Measurements from ENCODE around the gene ZDHHC11B. TPM values are rescaled to one million over a fixed set of nuclear protein-coding genes. Genes with fewer than 3 reads are reported as not detected.
"Not testable (repeated sequence)": the region's sequence is repeated elsewhere in the genome, so short reads cannot be mapped to it uniquely, and the experiment has no call there.

Gene ZDHHC11B
- total RNA-seq, 1 experiment from 2014 or later = 3.8 TPM

GRCh38 chr5:746258-746761, 38.2 kb downstream of the ZDHHC11B start:
- intact Hi-C loops (cut with micrococcal nuclease) = no loop called here
- Histone ChIP-seq H3K9me2 (ENCODE audit: insufficient read depth) (no peaks in the 10 kb centered on the region), H3K9me3 (ENCODE audit: control insufficient read depth in 1 of 2, insufficient read depth in 1 of 2, low read depth in 1 of 2, low read length in 2 of 2) (no peaks in the 10 kb centered on the region), H3K4me2 (ENCODE audit: low read length) (no peak overlapping the region), H2AFZ (ENCODE audit: low read depth, low read length, poor library complexity, severe bottlenecking) (no peak overlapping the region), H3K79me2 (ENCODE audit: insufficient read depth, low read length) (no peaks in the 10 kb centered on the region), H3K36me3 (ENCODE audit: control insufficient read depth in 1 of 2, insufficient read depth in 2 of 2, low read length in 2 of 2) (no peaks in the 10 kb centered on the region), H3K4me3 (replicated peaks in 1 of 2; ENCODE audit: low read depth in 1 of 2, low read length in 2 of 2) (no peak overlapping the region), H3K9ac (ENCODE audit: low read length) (no peak overlapping the region), H3K27me3 (ENCODE audit: insufficient read depth, low read length) (no peaks in the 10 kb centered on the region), H4K20me1 (ENCODE audit: insufficient read depth) (no peaks in the 10 kb centered on the region), H3K27ac (ENCODE audit: low read depth, low read length) (no peak overlapping the region), H3K4me1 (ENCODE audit: control insufficient read depth in 1 of 2, insufficient read depth in 2 of 2, low read length in 2 of 2) (no peaks in the 10 kb centered on the region)
- RAD21 ChIA-PET (ENCODE audit: low non-redundant PET in 1 of 2, low total read pairs in 2 of 2, uncharacterized antibody in 2 of 2, unreplicated experiment in 2 of 2) = no interaction called here
- POLR2A ChIA-PET = no interaction called here
- ATAC-seq (no peak), DNase-seq (ENCODE audit: low read depth, low spot score) (no peak)
- BruUV-seq (replicated peaks) = no TSS peak
- no peak for TF ChIP-seq REST (IDR thresholded peaks at IDR 0.05; ENCODE audit: low read depth)
- TF ChIP-seq CEBPB (IDR thresholded peaks at IDR 0.05; ENCODE audit: low read depth) = no peak
- TF ChIP-seq SRF (IDR thresholded peaks at IDR 0.05; ENCODE audit: low read depth) = no peak
- no peak for TF ChIP-seq ATF3 (IDR thresholded peaks at IDR 0.05)
- CTCF ChIA-PET = no interaction called here

DNA sequence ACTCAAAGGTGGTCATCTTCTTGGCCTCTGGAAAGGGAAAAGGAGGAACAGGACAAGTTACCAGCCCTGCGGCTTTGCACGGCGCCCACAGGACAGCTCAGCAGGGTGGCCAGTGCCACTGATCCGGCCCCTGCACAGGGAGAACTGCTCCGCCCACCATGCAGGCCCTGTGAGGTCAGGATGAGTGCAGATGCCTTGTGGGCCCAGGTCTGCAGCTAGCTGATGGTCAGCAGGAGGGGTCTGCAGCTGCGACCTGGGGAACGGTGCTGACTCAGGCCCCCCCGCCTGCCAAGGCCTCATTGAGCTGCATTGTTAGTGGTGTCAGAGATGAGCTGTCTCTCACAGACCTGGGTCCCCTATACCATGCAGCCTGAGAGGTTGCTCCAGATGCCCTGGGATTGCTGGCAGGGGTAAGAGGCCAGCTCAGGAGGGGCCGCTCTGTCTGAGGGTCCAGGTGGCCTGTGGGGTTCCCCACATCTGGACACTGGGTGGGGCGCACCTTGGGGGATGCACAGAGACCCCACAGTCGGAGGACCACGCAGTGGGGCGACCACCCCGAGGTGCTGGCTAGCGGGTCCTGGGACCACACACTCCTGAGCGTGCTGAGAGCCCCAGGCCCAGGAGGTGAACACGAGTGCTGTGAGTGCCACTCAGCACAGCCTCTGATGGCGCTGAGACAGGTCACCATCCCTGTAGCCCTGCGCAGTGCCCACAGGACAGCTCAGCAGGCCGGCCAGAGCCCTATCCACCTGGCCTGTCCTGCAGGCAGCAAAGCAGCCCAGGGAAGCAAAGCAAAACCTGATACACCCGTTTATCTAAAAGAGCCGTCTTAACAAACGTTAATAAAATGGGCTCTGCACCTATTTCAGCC, 39.0 kb downstream of the ZDHHC11B start:
- H3K9me2 ChIP-seq (ENCODE audit: insufficient read depth); BruUV-seq (replicated peaks); H3K9me3 ChIP-seq (ENCODE audit: control insufficient read depth in 1 of 2, insufficient read depth in 1 of 2, low read depth in 1 of 2, low read length in 2 of 2); H3K4me1 ChIP-seq (ENCODE audit: control insufficient read depth in 1 of 2, insufficient read depth in 2 of 2, low read length in 2 of 2); H3K27ac ChIP-seq (ENCODE audit: low read depth, low read length); RAD21 ChIA-PET (ENCODE audit: low non-redundant PET in 1 of 2, low total read pairs in 2 of 2, uncharacterized antibody in 2 of 2, unreplicated experiment in 2 of 2); H3K4me3 ChIP-seq (replicated peaks in 1 of 2; ENCODE audit: low read depth in 1 of 2, low read length in 2 of 2); H2AFZ ChIP-seq (ENCODE audit: low read depth, low read length, poor library complexity, severe bottlenecking); H3K4me2 ChIP-seq (ENCODE audit: low read length); H3K36me3 ChIP-seq (ENCODE audit: control insufficient read depth in 1 of 2, insufficient read depth in 2 of 2, low read length in 2 of 2); H4K20me1 ChIP-seq (ENCODE audit: insufficient read depth); POLR2A ChIA-PET; intact Hi-C loops (cut with micrococcal nuclease); H3K9ac ChIP-seq (ENCODE audit: low read length); ATAC-seq; H3K27me3 ChIP-seq (ENCODE audit: insufficient read depth, low read length); H3K79me2 ChIP-seq (ENCODE audit: insufficient read depth, low read length); CTCF ChIA-PET; DNase-seq (ENCODE audit: low read depth, low spot score): not testable (repeated sequence)

- H3K27me3 ChIP-seq (ENCODE audit: insufficient read depth, low read length); POLR2A ChIA-PET; H3K27ac ChIP-seq (ENCODE audit: low read depth, low read length); H3K9me3 ChIP-seq (ENCODE audit: control insufficient read depth in 1 of 2, insufficient read depth in 1 of 2, low read depth in 1 of 2, low read length in 2 of 2); CTCF ChIA-PET; RAD21 ChIA-PET (ENCODE audit: low non-redundant PET in 1 of 2, low total read pairs in 2 of 2, uncharacterized antibody in 2 of 2, unreplicated experiment in 2 of 2); H4K20me1 ChIP-seq (ENCODE audit: insufficient read depth); BruUV-seq (replicated peaks); intact Hi-C loops (cut with micrococcal nuclease); H3K4me1 ChIP-seq (ENCODE audit: control insufficient read depth in 1 of 2, insufficient read depth in 2 of 2, low read length in 2 of 2); H3K9ac ChIP-seq (ENCODE audit: low read length); H3K4me2 ChIP-seq (ENCODE audit: low read length); DNase-seq (ENCODE audit: low read depth, low spot score); H2AFZ ChIP-seq (ENCODE audit: low read depth, low read length, poor library complexity, severe bottlenecking); H3K36me3 ChIP-seq (ENCODE audit: control insufficient read depth in 1 of 2, insufficient read depth in 2 of 2, low read length in 2 of 2); ATAC-seq; H3K4me3 ChIP-seq (replicated peaks in 1 of 2; ENCODE audit: low read depth in 1 of 2, low read length in 2 of 2); H3K79me2 ChIP-seq (ENCODE audit: insufficient read depth, low read length); H3K9me2 ChIP-seq (ENCODE audit: insufficient read depth): not testable (repeated sequence)
Measured at GRCh38 chr5:743696-744404, 40.7 kb downstream of the ZDHHC11B start.

Data from HCT116 (cell line).